ENCODE measurements around the gene ZNF581.

The ZNF581 gene

DNA sequence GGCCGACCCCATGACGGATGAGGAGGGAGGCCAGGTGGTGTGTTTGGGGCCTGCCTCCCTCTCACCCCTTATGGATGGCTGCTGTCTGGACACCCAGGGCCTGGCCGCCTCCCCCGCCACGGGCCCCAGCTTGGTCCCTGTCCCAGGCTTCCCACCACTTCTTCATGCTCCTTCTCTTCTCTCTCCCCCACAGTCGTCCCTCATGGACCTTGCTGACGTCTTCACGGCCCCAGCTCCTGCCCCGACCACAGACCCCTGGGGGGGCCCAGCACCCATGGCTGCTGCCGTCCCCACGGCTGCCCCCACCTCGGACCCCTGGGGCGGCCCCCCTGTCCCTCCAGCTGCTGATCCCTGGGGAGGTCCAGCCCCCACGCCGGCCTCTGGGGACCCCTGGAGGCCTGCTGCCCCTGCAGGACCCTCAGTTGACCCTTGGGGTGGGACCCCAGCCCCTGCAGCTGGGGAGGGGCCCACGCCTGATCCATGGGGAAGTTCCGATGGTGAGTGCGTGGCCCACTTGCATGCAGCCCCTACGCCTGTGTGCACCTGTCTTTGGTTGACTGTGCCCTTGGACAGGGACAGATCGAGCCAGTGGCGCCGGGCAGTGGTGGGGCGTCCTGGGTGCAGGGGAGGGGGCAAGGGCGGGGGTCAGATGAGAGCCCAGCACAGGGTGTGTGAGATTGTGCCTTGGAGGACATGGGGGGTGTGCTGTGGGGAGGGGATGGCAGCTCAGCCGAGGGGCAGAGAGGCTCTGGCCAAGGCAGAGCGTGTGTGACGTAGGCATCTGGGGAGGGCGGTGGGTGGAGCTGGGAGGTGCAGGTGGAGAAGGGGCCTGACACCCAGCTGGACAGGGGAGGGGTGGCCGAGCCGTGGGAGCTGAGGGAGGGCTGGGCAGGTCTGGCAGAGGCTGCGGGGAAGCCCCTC lies 48.4 kb downstream of the ZNF581 start:
- DNase-seq (ENCODE audit: low read depth), result no peak
- no peak overlapping the region for H3K4me3 ChIP-seq (ENCODE audit: low read depth, low read length)
- TF ChIP-seq, protein P1, sequence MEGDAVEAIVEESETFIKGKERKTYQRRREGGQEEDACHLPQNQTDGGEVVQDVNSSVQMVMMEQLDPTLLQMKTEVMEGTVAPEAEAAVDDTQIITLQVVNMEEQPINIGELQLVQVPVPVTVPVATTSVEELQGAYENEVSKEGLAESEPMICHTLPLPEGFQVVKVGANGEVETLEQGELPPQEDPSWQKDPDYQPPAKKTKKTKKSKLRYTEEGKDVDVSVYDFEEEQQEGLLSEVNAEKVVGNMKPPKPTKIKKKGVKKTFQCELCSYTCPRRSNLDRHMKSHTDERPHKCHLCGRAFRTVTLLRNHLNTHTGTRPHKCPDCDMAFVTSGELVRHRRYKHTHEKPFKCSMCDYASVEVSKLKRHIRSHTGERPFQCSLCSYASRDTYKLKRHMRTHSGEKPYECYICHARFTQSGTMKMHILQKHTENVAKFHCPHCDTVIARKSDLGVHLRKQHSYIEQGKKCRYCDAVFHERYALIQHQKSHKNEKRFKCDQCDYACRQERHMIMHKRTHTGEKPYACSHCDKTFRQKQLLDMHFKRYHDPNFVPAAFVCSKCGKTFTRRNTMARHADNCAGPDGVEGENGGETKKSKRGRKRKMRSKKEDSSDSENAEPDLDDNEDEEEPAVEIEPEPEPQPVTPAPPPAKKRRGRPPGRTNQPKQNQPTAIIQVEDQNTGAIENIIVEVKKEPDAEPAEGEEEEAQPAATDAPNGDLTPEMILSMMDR (IDR thresholded peaks at IDR 0.05; ENCODE audit: insufficient read depth, low read depth, low read length, missing control alignments), result no peak

DNA sequence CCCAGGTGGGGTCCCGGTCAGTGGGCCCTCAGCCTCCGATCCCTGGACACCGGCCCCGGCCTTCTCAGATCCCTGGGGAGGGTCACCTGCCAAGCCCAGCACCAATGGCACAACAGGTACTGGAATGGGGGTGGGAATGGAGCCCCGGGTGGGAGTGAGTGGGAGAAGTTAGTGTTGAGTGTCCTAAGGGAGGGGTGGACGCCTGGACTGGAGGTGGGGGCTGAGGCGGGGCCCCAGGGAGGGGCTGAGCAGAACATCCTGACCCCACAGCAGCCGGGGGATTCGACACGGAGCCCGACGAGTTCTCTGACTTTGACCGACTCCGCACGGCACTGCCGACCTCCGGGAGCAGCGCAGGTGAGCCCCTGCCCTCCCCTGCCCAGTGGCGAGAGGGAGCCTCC lies 49.2 kb downstream of the ZNF581 start:
- TF ChIP-seq, protein P1 (IDR thresholded peaks at IDR 0.05; ENCODE audit: insufficient read depth, low read depth, low read length, missing control alignments), result no peak
- no peak for DNase-seq (ENCODE audit: low read depth)
- no peak overlapping the region for H3K4me3 ChIP-seq (ENCODE audit: low read depth, low read length)

DNA sequence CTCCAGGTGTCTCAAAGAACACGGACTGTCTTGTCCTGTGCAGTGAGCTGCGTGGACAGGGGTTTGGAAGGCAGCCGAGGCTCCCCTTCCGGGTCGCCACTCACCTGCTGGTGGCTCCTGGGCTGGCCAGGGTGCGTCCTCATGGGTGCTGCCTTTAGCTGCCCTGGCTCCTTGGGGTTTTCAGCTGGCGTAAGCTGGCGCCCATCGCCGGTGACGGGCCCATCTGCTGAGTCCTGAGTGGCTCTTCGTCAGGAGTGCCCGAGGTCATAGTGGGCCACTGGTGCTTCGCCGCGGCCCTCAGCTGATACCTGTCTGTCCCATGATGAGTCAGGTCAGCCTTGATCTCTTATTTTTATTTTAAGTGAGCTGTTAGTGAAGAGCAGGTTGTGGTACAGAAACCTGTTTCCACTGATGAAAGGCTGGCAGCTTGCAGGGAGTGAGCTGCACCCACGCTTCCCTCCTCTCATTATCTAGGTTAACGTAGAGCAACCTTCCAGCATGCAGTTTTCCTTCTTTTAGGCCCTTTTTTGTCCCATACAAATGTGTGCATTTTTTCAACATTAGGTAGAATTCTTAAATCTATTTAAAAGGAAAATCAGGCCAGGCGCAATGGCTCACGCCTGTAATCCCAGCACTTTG lies 50.0 kb downstream of the ZNF581 start:
- TF ChIP-seq, protein P1 (IDR thresholded peaks at IDR 0.05; ENCODE audit: insufficient read depth, low read depth, low read length, missing control alignments), result no peak
- no peak overlapping the region for H3K4me3 ChIP-seq (ENCODE audit: low read depth, low read length)
- DNase-seq (ENCODE audit: low read depth), result no peak

DNA sequence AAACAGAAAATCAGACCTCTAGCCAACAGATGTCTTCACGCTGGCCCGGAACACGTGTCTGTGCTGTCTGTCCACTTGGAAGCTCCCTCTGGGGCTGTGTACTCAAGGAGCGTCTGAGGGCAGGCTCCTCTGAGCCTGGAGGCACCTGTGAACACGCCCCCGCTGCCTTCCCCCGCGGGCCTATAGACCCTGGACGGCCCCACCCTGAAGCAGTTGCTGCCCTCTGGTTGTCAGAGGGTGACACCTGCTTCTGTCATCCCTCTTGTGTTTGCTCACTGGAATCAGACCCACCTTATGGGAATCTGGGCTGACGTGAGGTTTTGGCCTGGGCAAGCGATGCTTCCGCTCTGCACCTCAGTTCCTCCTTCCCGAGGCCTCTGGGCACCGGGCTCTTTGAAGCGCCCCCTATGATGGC lies 50.8 kb downstream of the ZNF581 start:
- TF ChIP-seq, protein P1 (IDR thresholded peaks at IDR 0.05; ENCODE audit: insufficient read depth, low read depth, low read length, missing control alignments), result no peak
- no peak for DNase-seq (ENCODE audit: low read depth)
- no peak overlapping the region for H3K4me3 ChIP-seq (ENCODE audit: low read depth, low read length)

DNA sequence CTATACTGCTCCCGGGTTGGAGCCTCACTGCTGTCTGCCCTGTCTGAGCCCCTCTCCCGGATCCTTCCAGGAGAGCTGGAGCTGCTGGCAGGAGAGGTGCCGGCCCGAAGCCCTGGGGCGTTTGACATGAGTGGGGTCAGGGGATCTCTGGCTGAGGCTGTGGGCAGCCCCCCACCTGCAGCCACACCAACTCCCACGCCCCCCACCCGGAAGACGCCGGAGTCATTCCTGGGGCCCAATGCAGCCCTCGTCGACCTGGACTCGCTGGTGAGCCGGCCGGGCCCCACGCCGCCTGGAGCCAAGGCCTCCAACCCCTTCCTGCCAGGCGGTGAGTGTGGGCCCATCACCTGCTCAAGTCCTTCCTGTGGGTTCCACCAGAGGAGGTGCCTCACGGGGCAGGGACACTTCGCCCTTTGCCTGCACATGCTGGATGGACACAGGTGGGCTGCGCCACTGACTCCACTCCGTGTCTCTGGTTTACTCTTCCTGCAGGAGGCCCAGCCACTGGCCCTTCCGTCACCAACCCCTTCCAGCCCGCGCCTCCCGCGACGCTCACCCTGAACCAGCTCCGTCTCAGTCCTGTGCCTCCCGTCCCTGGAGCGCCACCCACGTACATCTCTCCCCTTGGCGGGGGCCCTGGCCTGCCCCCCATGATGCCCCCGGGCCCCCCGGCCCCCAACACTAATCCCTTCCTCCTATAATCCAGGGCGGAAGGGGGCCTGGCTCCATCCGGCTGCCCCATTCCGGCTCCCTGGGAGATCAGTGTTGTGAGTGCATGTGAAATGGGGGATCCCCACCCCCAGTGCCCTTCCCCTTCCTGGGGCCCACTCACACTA lies 51.4 kb downstream of the ZNF581 start:
- DNase-seq (ENCODE audit: low read depth), result no peak
- H3K4me3 ChIP-seq (ENCODE audit: low read depth, low read length), result no peak overlapping the region
- TF ChIP-seq, protein P1 (IDR thresholded peaks at IDR 0.05; ENCODE audit: insufficient read depth, low read depth, low read length, missing control alignments), result no peak

All from GM12865 (cell line).